ENCODE measurements around the gene KIAA1210. TPM values are rescaled to one million over a fixed set of nuclear protein-coding genes. Genes with fewer than 3 reads are reported as not detected.

The KIAA1210 gene
- total RNA-seq, 1 donor, result not detected

DNA sequence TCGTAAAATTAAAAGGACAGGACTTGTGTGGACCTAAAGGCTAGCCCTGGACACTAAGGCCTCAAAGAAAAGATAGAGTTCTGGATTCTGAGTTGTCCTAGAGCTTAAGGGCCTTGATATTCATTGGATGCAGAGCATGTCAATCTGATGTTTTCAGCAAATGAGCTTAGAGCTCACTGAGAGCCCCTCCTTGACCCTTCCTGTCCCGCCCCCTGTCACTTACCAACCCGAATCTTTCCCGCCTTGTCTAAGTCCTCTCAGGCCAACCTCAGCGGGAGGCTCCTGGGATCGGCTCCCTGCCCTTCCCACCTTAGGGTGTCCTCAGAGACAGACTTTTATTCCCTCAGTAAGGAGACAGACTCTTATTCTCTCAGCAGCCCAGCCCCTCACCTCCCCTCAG is 54.9 kb downstream of the KIAA1210 start, which contains the start of gene CT47C1:
TSS of gene CT47C1 (plus strand) at position 250 of the 400 bp plus-strand sequence. CDS start 233 bp downstream, outside the sequence.
- H3K4me1 ChIP-seq (ENCODE audit: insufficient read depth, low read length), result no peaks in the 10 kb centered on the region
- H3K27me3 ChIP-seq (ENCODE audit: insufficient read depth, low read length), result no peaks in the 10 kb centered on the region
- H3K9me3 ChIP-seq (ENCODE audit: low read depth, low read length), result no peaks in the 10 kb centered on the region
- H3K4me3 ChIP-seq (ENCODE audit: low read length), result no peak within 1 kb of the TSS

DNA sequence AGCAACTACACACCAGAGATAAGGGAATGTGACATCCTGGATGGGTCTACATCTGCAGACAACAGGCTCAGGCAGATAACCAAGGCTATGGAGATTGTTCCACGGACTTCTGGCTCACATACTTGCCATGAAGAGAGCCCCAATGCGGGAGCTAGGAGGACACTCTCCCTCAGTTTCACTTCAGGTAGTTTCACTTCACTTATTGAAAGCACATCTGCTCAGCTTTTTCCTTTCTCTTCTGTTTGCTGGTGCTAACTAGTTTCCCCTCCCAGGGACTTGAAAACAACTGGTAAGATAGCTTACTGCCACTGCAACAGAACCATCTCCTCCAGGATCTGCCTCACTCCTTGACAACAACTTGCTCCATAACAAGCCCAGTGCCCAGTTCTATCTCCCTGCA is 56.2 kb downstream of the KIAA1210 start:
- Histone ChIP-seq H3K4me3 (ENCODE audit: low read length) (no peak overlapping the region), H3K9me3 (ENCODE audit: low read depth, low read length) (no peaks in the 10 kb centered on the region), H3K4me1 (ENCODE audit: insufficient read depth, low read length) (no peaks in the 10 kb centered on the region), H3K27me3 (ENCODE audit: insufficient read depth, low read length) (no peaks in the 10 kb centered on the region)

DNA sequence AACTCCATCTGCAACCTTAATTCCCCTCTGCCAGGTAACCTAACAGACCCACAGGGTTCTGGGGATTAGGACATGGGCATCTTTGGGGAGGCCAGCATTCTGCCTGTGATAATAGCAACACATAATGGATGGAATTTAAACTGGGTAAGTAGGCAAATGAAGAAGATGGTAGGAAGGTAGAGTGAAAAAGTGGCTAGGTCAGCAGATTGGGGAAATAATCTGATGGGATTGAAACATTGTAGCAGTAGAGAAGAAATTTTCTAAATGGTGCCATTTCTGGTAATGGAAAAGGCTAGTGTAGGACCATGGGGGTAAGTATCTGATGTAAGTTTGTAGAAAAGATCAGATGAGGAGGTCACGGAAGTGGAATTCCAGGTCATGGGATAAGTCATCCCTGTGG is 57.9 kb downstream of the KIAA1210 start:
- Histone ChIP-seq H3K4me3 (ENCODE audit: low read length) (no peak overlapping the region), H3K27me3 (ENCODE audit: insufficient read depth, low read length) (no peaks in the 10 kb centered on the region), H3K4me1 (ENCODE audit: insufficient read depth, low read length) (no peaks in the 10 kb centered on the region), H3K9me3 (ENCODE audit: low read depth, low read length) (no peaks in the 10 kb centered on the region)

DNA sequence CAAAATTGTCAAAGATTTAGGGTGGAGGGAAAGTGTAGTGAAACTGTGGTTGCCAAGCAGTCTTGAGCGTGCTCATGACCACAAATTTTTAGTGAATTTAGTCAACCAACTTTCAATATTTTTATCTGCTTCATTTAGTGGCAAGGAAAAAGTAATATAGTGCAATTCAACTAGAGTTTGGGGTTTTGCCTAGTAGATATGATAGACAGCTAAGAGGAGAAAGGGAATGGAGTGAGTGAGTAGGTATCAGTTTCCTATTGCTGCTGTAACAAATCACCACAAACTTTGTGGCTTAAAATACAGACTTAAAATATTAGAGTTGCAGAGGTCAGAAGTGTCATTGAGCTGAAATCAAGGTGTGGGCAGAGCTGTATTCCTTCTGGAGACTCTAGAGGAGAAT is 58.5 kb downstream of the KIAA1210 start:
- Histone ChIP-seq H3K4me1 (ENCODE audit: insufficient read depth, low read length) (no peaks in the 10 kb centered on the region), H3K4me3 (ENCODE audit: low read length) (no peak overlapping the region), H3K27me3 (ENCODE audit: insufficient read depth, low read length) (no peaks in the 10 kb centered on the region), H3K9me3 (ENCODE audit: low read depth, low read length) (no peaks in the 10 kb centered on the region)

DNA sequence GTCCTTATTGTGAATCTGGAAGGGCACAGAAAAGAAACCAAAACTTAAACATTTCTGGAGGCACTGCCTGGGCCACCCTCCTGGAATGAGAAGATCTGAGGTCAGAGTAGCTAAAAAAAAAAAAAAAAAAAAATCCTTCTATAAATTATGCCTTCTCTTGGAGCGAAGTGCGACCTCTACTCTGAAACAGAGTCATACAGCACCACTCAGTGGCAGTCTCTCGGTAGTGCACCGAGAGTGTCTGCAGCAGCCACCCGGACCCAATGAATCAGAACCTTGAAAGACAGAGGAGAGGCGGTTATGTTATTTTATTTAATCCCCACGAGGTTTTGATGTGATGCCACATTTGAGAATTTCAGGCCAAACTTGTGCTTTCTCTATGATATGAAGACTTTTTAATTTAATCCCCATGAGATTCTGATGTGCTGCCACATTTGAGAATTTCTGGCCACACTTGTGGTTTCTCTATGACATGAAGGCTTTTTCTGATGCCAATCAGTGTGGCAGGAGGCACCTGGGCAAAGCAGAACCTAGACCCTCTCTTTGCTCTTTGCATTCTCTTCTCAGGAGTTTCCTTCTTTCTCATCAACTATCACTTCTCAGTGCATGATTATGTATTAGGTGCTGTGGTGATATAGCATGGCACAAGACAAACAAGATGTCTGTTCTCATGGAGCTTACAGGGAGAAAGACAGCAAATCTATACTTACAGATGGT is 60.4 kb downstream of the KIAA1210 start:
- Histone ChIP-seq H3K4me1 (ENCODE audit: insufficient read depth, low read length) (no peaks in the 10 kb centered on the region), H3K9me3 (ENCODE audit: low read depth, low read length) (no peaks in the 10 kb centered on the region), H3K27me3 (ENCODE audit: insufficient read depth, low read length) (no peaks in the 10 kb centered on the region), H3K4me3 (ENCODE audit: low read length) (no peak overlapping the region)

DNA sequence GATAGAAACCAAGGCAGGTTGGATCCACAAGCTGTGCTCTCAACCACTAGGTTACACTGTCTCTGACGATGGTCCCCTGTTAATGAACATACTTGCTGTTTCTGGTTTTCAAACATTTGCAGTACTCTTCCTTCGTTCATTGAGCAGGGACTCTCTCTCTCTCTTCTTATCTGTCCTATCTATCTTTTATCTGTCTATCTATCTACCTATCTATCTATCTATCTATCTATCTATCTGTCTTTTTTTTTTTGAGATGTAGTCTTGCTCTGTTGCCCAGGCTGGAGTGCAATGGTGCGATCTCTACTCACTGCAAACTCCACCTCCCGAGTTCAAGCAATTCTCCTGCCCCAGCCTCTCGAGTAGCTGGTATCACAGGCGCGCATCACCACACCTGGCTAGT is 64.2 kb downstream of the KIAA1210 start:
- no peaks in the 10 kb centered on the region for H3K4me1 ChIP-seq (ENCODE audit: insufficient read depth, low read length)
- no peak overlapping the region for H3K4me3 ChIP-seq (ENCODE audit: low read length)
- H3K9me3 ChIP-seq (ENCODE audit: low read depth, low read length), result no peaks in the 10 kb centered on the region
- no peaks in the 10 kb centered on the region for H3K27me3 ChIP-seq (ENCODE audit: insufficient read depth, low read length)

DNA sequence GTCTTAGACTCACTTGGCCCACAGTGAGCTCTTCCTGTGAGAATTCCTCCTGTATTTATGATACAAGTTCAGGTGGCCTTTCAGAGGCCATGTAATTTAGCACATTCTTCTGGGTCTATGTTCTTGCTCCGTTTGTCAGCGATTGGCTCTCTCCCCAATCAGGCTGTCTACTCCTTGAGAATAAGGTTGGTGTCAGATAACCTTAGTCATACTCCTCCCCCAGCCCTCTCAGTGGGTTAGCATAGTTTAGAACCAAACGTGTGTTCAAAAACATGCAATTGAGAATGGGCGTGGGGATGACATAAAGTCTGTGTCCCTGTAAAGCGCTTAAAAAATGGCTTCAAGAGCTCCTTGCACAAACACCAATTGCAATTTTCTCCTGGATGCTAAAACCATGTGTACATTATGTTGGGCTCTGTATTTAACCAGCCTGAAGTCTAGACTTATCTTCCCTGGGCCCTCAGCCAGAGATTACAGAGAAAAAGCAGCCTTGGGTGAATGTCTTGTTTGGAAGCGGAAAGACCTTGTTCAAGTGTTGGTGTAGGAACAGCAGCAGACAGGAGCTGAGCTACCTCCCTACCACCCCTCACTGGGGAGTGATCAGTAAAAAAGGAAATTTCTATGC is 64.8 kb downstream of the KIAA1210 start:
- Histone ChIP-seq H3K9me3 (ENCODE audit: low read depth, low read length) (no peaks in the 10 kb centered on the region), H3K4me1 (ENCODE audit: insufficient read depth, low read length) (no peaks in the 10 kb centered on the region), H3K27me3 (ENCODE audit: insufficient read depth, low read length) (no peaks in the 10 kb centered on the region), H3K4me3 (ENCODE audit: low read length) (no peak overlapping the region)

DNA sequence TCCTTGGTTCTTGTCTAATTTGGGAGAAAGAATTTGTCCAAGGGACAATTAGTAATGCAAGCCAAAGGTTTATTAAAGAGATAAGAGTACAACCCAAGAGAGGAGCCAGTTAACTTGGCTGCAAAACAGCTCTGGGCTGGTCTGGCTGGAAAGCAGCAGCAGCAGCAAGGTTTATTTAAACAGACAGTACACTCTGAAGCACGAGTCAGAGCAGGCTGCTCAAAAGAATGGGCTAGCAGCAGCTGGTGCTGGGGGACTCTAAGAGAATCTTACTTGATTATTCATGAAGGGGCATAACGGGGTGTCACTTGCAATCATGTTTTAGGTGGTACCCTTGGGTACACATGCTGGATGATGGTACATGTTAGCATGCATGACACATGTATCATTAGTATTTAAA is 71.9 kb downstream of the KIAA1210 start:
- H3K4me1 ChIP-seq (ENCODE audit: insufficient read depth, low read length), result no peaks in the 10 kb centered on the region
- no peaks in the 10 kb centered on the region for H3K27me3 ChIP-seq (ENCODE audit: insufficient read depth, low read length)
- no peaks in the 10 kb centered on the region for H3K9me3 ChIP-seq (ENCODE audit: low read depth, low read length)
- no peak overlapping the region for H3K4me3 ChIP-seq (ENCODE audit: low read length)

DNA sequence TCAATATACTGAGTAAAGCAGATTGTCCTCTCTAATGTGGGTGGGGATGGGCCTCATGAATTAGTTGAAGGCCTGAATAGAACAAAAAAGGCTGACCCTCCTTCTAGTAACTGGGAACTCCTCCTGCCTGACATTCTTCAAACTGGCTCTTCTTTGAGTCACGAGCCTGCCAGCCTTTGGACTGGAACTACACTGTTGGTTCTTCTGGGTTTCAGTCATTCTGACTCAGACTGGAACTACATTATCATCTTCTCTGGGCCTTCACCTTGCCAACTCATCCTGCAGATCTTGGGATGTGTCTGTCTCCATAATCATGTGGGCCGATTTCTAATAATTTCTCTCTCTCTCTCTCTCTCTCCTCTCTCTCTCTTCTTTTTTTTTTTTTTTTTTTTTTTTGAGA is 81.7 kb downstream of the KIAA1210 start:
- no peaks in the 10 kb centered on the region for H3K9me3 ChIP-seq (ENCODE audit: low read depth, low read length)
- H3K4me3 ChIP-seq (ENCODE audit: low read length), result no peak overlapping the region
- H3K4me1 ChIP-seq (ENCODE audit: insufficient read depth, low read length), result no peaks in the 10 kb centered on the region
- H3K27me3 ChIP-seq (ENCODE audit: insufficient read depth, low read length), result no peaks in the 10 kb centered on the region

DNA sequence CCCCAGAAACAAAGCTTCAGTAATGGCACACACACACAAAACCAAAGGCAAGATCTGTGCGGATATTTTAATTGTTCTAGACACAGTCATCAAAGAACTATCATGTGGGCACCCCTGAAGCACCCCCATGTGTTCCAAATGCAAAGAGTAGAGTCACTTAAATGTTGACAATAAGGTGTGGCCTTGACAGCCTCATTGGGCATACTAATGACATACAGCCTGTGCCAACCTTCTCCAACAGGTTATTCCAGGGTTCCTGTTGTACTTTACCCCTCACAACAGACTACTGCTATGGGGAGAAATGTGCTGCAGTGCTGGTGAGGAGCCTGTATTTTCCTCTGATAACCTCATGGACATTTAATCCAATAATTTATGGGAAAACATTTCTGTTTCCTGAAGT is 84.6 kb downstream of the KIAA1210 start:
- no peaks in the 10 kb centered on the region for H3K9me3 ChIP-seq (ENCODE audit: low read depth, low read length)
- H3K4me3 ChIP-seq (ENCODE audit: low read length), result no peak overlapping the region
- H3K4me1 ChIP-seq (ENCODE audit: insufficient read depth, low read length), result no peaks in the 10 kb centered on the region
- no peaks in the 10 kb centered on the region for H3K27me3 ChIP-seq (ENCODE audit: insufficient read depth, low read length)

DNA sequence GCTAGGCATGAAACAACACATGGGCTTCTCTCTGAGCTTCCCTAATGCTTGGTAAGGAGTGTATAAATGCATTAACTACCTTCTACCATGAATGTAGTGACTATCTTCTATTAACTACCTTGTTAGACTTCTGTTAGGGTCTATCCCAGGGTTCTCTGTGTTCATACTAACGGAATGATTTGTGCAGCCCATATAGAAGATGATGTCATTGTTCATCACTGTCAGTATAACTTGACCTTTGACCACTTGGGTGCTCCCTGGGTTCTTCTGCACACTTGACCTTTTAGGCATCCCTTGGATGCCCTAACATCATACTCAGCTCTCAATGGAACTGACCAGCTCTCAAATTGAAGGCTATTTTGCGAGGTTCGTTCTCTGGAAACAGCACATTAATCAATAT is 85.6 kb downstream of the KIAA1210 start:
- H3K27me3 ChIP-seq (ENCODE audit: insufficient read depth, low read length), result no peaks in the 10 kb centered on the region
- H3K4me1 ChIP-seq (ENCODE audit: insufficient read depth, low read length), result no peaks in the 10 kb centered on the region
- H3K4me3 ChIP-seq (ENCODE audit: low read length), result no peak overlapping the region
- no peaks in the 10 kb centered on the region for H3K9me3 ChIP-seq (ENCODE audit: low read depth, low read length)

DNA sequence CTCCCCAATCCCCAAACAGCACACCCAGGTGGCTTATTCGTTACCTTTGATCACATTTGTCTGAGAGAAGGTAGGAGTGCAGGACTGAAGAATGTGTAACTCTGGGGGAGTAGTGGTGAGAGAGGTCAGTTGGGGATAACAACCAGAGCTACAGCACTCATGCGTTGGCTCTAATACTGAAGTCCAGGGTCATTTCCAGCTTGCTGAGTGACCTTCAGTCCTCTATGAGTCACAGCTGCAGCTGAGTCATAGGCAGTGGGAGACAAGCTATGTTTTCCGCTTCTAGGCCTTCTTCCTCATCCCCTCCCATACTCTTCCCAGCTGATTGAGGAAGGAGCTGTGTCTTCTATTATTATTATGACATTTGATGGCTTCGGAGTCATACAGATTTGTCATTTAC is 86.4 kb downstream of the KIAA1210 start:
- Histone ChIP-seq H3K4me3 (ENCODE audit: low read length) (no peak overlapping the region), H3K27me3 (ENCODE audit: insufficient read depth, low read length) (no peaks in the 10 kb centered on the region), H3K9me3 (ENCODE audit: low read depth, low read length) (no peaks in the 10 kb centered on the region), H3K4me1 (ENCODE audit: insufficient read depth, low read length) (no peaks in the 10 kb centered on the region)

DNA sequence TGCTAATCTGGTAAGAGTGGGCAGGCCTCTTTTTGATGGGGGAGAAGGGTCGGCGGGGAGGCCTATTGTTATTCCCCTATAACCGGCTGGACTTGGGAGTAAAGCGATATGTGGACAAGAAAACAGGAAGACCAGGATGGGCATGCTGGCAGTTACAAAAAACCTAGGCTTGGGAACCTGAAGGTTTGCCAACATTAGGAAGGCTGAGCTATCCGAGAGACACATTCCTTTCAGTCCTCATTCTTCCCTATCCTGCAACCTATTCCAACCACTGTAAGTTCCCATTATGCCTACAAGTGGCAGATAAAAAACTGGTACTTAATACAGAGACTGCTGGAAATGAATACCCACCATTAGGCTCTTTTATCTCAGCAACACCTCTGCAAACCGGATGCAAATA is 87.2 kb downstream of the KIAA1210 start:
- H3K9me3 ChIP-seq (ENCODE audit: low read depth, low read length), result no peaks in the 10 kb centered on the region
- no peak overlapping the region for H3K4me3 ChIP-seq (ENCODE audit: low read length)
- H3K4me1 ChIP-seq (ENCODE audit: insufficient read depth, low read length), result no peaks in the 10 kb centered on the region
- H3K27me3 ChIP-seq (ENCODE audit: insufficient read depth, low read length), result no peaks in the 10 kb centered on the region

DNA sequence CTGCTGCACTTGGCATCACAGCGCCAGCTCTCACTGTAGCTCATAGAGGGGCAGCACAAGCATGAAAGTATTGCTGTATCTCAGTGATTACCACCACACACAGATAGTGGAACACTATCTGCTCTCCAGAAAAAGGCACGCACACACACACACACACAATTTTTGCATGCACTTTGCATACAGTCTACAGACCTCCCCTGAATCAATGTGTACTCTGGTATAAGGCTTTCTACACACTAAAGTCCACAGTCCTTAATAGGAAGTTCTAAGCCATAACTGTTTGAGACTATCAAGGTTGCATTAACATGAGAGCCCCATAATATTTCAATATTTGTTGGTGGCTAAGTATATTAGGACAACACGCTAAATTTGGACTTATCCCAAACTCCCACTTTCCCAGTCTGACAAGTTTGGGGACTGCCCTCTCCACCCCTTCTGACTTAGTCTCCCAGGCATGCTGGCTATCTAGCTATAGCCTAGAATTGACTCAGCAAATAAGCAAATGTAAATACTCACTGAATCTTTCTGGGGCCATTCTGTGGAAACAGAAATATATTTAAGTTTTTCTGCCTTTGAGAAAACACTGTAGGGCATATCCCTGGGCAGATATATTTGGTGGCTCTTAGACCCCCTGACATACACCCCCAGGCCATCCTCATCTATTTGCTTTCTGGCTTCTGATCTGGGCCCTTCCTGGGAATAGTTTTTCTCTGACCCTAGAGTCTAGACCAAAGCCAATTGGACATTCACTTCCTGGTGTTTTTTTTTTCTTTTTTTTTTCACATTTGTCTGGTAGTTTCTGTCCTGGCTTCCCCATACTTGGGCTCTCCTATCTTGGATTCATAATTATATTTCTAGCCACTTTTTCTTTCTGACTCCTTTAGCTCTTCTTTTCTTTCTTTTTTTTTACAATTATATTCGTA is 91.2 kb downstream of the KIAA1210 start:
- Histone ChIP-seq H3K27me3 (ENCODE audit: insufficient read depth, low read length) (no peaks in the 10 kb centered on the region), H3K9me3 (ENCODE audit: low read depth, low read length) (no peaks in the 10 kb centered on the region), H3K4me3 (ENCODE audit: low read length) (no peak overlapping the region), H3K4me1 (ENCODE audit: insufficient read depth, low read length) (no peaks in the 10 kb centered on the region)

DNA sequence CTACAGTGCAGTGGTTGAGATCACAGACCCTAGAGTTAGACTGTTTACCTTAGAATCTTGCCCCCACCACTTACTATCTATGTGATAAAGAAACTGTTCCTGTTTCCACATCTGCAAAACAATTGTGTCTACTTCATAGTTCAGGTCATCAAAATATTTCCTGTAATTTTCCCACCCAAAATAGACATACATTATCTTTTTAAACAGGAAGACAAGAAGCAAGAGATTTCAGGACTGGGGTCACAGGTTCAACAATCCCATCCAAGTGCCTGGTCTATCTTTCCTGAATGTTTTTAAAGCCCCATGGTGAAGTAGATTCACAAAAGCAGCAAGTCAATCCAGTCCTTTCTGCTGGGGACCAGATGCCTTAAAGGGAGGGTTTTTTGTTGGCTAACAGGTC is 96.6 kb downstream of the KIAA1210 start:
- Histone ChIP-seq H3K4me3 (ENCODE audit: low read length) (no peak overlapping the region), H3K4me1 (ENCODE audit: insufficient read depth, low read length) (no peaks in the 10 kb centered on the region), H3K9me3 (ENCODE audit: low read depth, low read length) (no peaks in the 10 kb centered on the region), H3K27me3 (ENCODE audit: insufficient read depth, low read length) (no peaks in the 10 kb centered on the region)

Data from mononuclear cell (primary cell).